Measurements from ENCODE around the gene TNFRSF4. TPM values are rescaled to one million over a fixed set of nuclear protein-coding genes. Genes with fewer than 3 reads are reported as not detected.

Gene TNFRSF4
- total RNA-seq, 3 donors from 2014 or later (not counting 1 experiment from before 2014, with no cell fraction given) = 14.3 to 26.5 (median 15.7) TPM

DNA sequence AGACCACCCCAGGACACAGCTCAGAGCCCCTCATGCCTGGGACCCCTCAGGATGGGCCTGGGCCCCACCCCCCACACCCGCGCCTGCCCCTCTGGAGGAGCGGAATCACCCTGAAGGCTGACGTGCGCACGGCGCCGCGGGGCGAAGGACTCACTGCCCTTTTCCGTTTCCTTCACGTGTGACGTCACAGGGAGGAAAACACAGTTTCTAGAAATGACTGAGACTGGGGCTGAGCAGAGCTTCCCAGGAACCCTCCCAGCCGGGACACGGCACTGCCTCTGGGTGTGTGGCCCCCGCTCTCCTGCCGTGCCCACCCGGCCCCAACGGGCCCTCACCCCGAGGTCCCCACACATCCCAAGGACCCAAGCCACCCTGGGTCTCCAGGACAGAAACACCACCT is 5.4 kb upstream of the TNFRSF4 start:
- H3K4me1 ChIP-seq (ENCODE audit: control insufficient read depth, insufficient read depth, low read length) = peaks cover 90% of the 10 kb centered on the region
- DNase-seq = peak in 1 of 2 donors; percentile 76
- TF ChIP-seq, protein P1, sequence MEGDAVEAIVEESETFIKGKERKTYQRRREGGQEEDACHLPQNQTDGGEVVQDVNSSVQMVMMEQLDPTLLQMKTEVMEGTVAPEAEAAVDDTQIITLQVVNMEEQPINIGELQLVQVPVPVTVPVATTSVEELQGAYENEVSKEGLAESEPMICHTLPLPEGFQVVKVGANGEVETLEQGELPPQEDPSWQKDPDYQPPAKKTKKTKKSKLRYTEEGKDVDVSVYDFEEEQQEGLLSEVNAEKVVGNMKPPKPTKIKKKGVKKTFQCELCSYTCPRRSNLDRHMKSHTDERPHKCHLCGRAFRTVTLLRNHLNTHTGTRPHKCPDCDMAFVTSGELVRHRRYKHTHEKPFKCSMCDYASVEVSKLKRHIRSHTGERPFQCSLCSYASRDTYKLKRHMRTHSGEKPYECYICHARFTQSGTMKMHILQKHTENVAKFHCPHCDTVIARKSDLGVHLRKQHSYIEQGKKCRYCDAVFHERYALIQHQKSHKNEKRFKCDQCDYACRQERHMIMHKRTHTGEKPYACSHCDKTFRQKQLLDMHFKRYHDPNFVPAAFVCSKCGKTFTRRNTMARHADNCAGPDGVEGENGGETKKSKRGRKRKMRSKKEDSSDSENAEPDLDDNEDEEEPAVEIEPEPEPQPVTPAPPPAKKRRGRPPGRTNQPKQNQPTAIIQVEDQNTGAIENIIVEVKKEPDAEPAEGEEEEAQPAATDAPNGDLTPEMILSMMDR (IDR thresholded peaks at IDR 0.05) = no peak
- H3K4me3 ChIP-seq (ENCODE audit: low read length) = no peak overlapping the region
- WGBS (ENCODE audit: insufficient coverage) = 90% methylated on average over 20 of the region's 20 CpGs
- Mint-ChIP-seq H3K27me3 (ENCODE audit: low read depth in 2 of 2) (no peaks in the 10 kb centered on the region), H3K9me3 (no peaks in the 10 kb centered on the region), H3K4me3 (peak overlapping the region; percentile 56), H3K27ac (peak overlapping the region; percentile 98 to 99), H3K36me3 (no peaks in the 10 kb centered on the region), H3K4me1 (peaks cover 27 to 70% of the 10 kb centered on the region in 2 donors)
- H3K9me3 ChIP-seq (ENCODE audit: control insufficient read depth, insufficient read depth, low read length) = no peaks in the 10 kb centered on the region
- intact Hi-C loops (cut with micrococcal nuclease) = no loop called here
- H3K27ac ChIP-seq (ENCODE audit: low read length) = peak overlapping the region; percentile 14
- H3K36me3 ChIP-seq (ENCODE audit: control insufficient read depth, insufficient read depth, low read length) = peaks cover 58% of the 10 kb centered on the region
- no peaks in the 10 kb centered on the region for H3K27me3 ChIP-seq (ENCODE audit: control insufficient read depth, insufficient read depth, low read length)
- no peak for ATAC-seq

DNA sequence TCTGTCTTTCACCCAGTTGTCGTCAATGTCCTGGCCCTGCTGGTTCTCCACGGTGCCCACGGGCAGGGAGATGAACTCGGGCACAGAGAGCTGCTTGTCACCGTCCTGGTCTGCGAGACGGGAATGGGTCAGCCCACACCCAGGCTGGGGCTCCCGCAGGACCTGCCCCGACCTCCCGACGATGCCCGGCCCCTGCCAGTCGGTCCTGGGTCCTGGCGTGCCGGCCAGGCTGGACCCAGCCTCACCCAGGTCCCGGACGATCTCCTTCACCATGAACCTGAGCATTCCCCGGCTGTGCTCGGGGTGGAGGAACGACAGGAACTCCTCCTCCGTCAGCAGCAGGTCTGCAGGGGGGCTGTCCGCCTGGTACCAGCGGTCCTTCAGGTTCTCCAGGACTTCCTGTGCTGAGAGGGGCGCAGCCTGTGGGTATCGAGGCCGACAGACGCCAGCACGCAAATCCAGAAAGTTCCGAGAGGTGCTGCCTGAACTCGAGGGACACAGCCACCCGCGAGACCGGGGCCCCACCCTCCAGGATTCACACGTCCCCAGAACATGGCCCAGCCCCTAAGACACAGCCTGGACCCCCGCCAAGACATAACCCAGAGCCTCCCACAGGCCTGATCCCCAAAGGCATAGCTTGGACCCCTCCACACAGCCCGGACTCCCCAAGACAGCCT is 4.7 kb upstream of the TNFRSF4 start:
- H3K27me3 Mint-ChIP-seq (ENCODE audit: low read depth in 2 of 2) = no peaks in the 10 kb centered on the region
- no peak for DNase-seq
- H3K27ac ChIP-seq (ENCODE audit: low read length) = no peak overlapping the region
- no peaks in the 10 kb centered on the region for H3K9me3 ChIP-seq (ENCODE audit: control insufficient read depth, insufficient read depth, low read length)
- peak overlapping the region; percentile 98 to 99 for H3K27ac Mint-ChIP-seq
- no peaks in the 10 kb centered on the region for H3K9me3 Mint-ChIP-seq
- peak overlapping the region; percentile 50 for H3K4me3 Mint-ChIP-seq
- no peaks in the 10 kb centered on the region for H3K36me3 Mint-ChIP-seq
- H3K27me3 ChIP-seq (ENCODE audit: control insufficient read depth, insufficient read depth, low read length) = no peaks in the 10 kb centered on the region
- H3K36me3 ChIP-seq (ENCODE audit: control insufficient read depth, insufficient read depth, low read length) = peaks cover 53% of the 10 kb centered on the region
- TF ChIP-seq, protein P1 (IDR thresholded peaks at IDR 0.05) = no peak
- no peak overlapping the region for H3K4me3 ChIP-seq (ENCODE audit: low read length)
- WGBS (ENCODE audit: insufficient coverage) = 96% methylated on average over 36 of the region's 36 CpGs
- no peak for ATAC-seq
- peaks cover 97% of the 10 kb centered on the region for H3K4me1 ChIP-seq (ENCODE audit: control insufficient read depth, insufficient read depth, low read length)
- intact Hi-C loops (cut with micrococcal nuclease) = no loop called here
- peaks cover 27 to 73% of the 10 kb centered on the region in 2 donors for H3K4me1 Mint-ChIP-seq

DNA sequence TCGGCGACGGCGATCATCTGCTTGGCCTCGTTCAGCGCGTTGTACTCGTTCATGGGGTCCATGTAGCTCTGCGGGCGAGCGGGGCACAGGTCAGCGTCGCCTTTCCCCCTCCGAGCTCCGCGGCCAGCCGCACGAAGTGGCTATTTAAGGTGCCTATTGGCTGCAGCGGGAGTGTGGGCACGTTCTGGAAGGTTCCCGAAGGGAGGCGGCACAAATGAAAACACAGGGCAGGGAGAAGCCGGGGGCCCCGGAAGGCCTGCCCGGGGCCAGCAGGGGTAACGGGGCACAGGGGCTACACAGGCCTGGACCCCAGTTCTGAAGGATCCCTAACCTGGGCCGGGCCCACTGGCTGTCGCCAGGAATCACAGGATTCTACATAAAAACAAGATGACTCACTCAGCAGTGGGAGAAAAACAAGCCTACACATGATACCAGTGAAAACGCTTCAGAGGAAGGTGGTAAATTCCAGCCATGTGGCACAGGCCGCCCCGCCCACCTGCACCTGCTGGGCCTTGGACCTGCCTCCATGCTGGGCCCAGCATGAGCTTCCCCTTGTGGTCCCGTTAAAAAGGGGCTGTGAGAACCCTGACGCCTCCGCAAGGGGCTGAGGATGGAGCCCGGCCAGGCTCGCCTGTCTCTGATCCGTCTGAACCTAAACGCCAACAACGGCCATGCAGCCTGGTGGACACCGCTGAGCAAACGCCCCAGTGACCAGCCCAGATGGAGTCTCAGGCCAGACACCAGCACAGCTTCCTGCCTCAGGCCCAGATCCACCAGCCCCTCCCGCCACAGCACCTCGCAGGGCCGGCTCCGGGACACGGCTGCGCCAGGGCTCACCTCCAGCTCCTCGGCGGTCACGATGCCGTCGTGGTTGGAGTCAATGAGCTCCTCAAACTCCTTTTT is 3.9 kb upstream of the TNFRSF4 start:
- TF ChIP-seq, protein P1 (IDR thresholded peaks at IDR 0.05) = no peak
- no peak overlapping the region for H3K4me3 ChIP-seq (ENCODE audit: low read length)
- intact Hi-C loops (cut with micrococcal nuclease) = no loop called here
- no peaks in the 10 kb centered on the region for H3K9me3 Mint-ChIP-seq
- 94% methylated on average over 52 of the region's 52 CpGs for WGBS (ENCODE audit: insufficient coverage)
- peaks cover 21 to 69% of the 10 kb centered on the region in 2 donors for H3K4me1 Mint-ChIP-seq
- peaks cover 47% of the 10 kb centered on the region for H3K36me3 ChIP-seq (ENCODE audit: control insufficient read depth, insufficient read depth, low read length)
- peak overlapping the region; percentile 61 for H3K27ac ChIP-seq (ENCODE audit: low read length)
- no peaks in the 10 kb centered on the region for H3K9me3 ChIP-seq (ENCODE audit: control insufficient read depth, insufficient read depth, low read length)
- H3K27me3 ChIP-seq (ENCODE audit: control insufficient read depth, insufficient read depth, low read length) = no peaks in the 10 kb centered on the region
- no peaks in the 10 kb centered on the region for H3K27me3 Mint-ChIP-seq (ENCODE audit: low read depth in 2 of 2)
- peak overlapping the region; percentile 98 to 99 for H3K27ac Mint-ChIP-seq
- DNase-seq = peak in 1 of 2 donors; percentile 54
- ATAC-seq = no peak
- H3K4me3 Mint-ChIP-seq = peak overlapping the region; percentile 50
- no peaks in the 10 kb centered on the region for H3K36me3 Mint-ChIP-seq
- peaks cover 99% of the 10 kb centered on the region for H3K4me1 ChIP-seq (ENCODE audit: control insufficient read depth, insufficient read depth, low read length)
